K562 (cell line): ENCODE results near the gene HOXB5. TPM values are rescaled to one million over a fixed set of nuclear protein-coding genes. Genes with fewer than 3 reads are reported as not detected.

Experiments
- ADNP ChIP-seq: fragments of 200-800 bp; sonication (Bioruptor generic); IDR thresholded peaks from 2 replicates; pipeline ENCODE4 v1.6.1; 2016; ENCODE audit warnings: missing genetic modification characterization, missing compliant biosample characterization
- C11orf30 ChIP-seq: fragments of 450-650 bp; IDR thresholded peaks from 2 replicates; pipeline ENCODE4 v1.6.1; 2016; ENCODE audit warnings: low read depth, mild to moderate bottlenecking
- CLOCK ChIP-seq: fragments of 250-450 bp; sonication (Bioruptor Pico); IDR thresholded peaks from 2 replicates; pipeline ENCODE4 v1.4.0; 2020; ENCODE audit warnings: mild to moderate bottlenecking, moderate library complexity, borderline replicate concordance
- EGR1 ChIP-seq: fragments of 450-650 bp; conservative IDR thresholded peaks from 2 replicates; pipeline ENCODE4 v1.6.1; 2017; ENCODE audit warnings: mild to moderate bottlenecking
- HDAC8 ChIP-seq: fragments of 450-650 bp; IDR thresholded peaks from 2 replicates; pipeline ENCODE4 v1.6.1; 2016; ENCODE audit warnings: mild to moderate bottlenecking, missing genetic modification characterization, moderate library complexity, missing compliant biosample characterization
- MAFG ChIP-seq: fragments of 450-650 bp; conservative IDR thresholded peaks from 2 replicates; pipeline ENCODE4 v1.6.1; 2016; ENCODE audit warnings: missing genetic modification characterization, missing compliant biosample characterization
- MTA1 ChIP-seq: fragments of 450-650 bp; IDR thresholded peaks from 2 replicates; pipeline ENCODE4 v1.6.1; 2017; ENCODE audit warnings: borderline replicate concordance
- NFYB ChIP-seq: IDR thresholded peaks from 2 replicates; pipeline ENCODE4 v1.6.1; 2011; ENCODE audit warnings: mild to moderate bottlenecking, moderate library complexity; ENCODE audit not compliant: insufficient read length; ENCODE audit errors: extremely low read depth
- NONO ChIP-seq, 2 experiments: fragments of 200-400 bp in 1 of 2; fragments of 450-650 bp in 1 of 2; formaldehyde crosslinking in 1 of 2; IDR thresholded peaks; 2 replicates each; pipeline ENCODE4 v1.6.1; 2017; ENCODE audit warnings: low read depth in 2 of 2, mild to moderate bottlenecking in 2 of 2, moderate library complexity in 2 of 2, low read length in 1 of 2
- OTX1 ChIP-seq: fragments of 450-650 bp; formaldehyde crosslinking; IDR thresholded peaks from 2 replicates; pipeline ENCODE4 v1.4.0; 2022; ENCODE audit warnings: mild to moderate bottlenecking
- PRPF4 ChIP-seq: fragments of 200-400 bp; formaldehyde crosslinking; IDR thresholded peaks from one replicate; pipeline ENCODE4 v1.6.1; 2017; ENCODE audit warnings: low read length, low read depth, mild to moderate bottlenecking; ENCODE audit not compliant: insufficient read depth, poor library complexity, severe bottlenecking
- PURB ChIP-seq: sonication (generic); formaldehyde crosslinking; IDR thresholded peaks from 2 replicates; pipeline ENCODE4 v1.9.0; 2021; ENCODE audit warnings: low read depth, mild to moderate bottlenecking, missing genetic modification reagents
- SMARCB1 ChIP-seq: IDR thresholded peaks from 2 replicates; pipeline ENCODE4 v1.6.1; 2011; ENCODE audit warnings: improper control_type of control experiment, low read depth; ENCODE audit not compliant: insufficient read length
- U2AF1 ChIP-seq: fragments of 200-400 bp; formaldehyde crosslinking; optimal IDR thresholded peaks from 2 replicates; pipeline ENCODE3; 2017; ENCODE audit warnings: mild to moderate bottlenecking, low read depth, low read length, moderate library complexity
- ZFX ChIP-seq: sonication (generic); formaldehyde crosslinking; IDR thresholded peaks from 2 replicates; pipeline ENCODE4 v1.8.0; 2022; ENCODE audit warnings: mild to moderate bottlenecking, missing genetic modification reagents, moderate library complexity
- ZNF121 ChIP-seq: sonication (generic); formaldehyde crosslinking; conservative IDR thresholded peaks from 2 replicates; pipeline ENCODE4 v1.8.0; 2022; ENCODE audit warnings: missing genetic modification reagents
- ZNF282 ChIP-seq: sonication (generic); formaldehyde crosslinking; IDR thresholded peaks from 2 replicates; pipeline ENCODE4 v1.8.1; 2023; ENCODE audit warnings: missing genetic modification reagents
- ZNF395 ChIP-seq: fragments of 200-800 bp; sonication (Bioruptor generic); IDR thresholded peaks from 2 replicates; pipeline ENCODE4 v1.6.1; 2017; ENCODE audit warnings: missing genetic modification characterization, missing compliant biosample characterization
- ZNF398 ChIP-seq: fragments of 250-450 bp; sonication (Bioruptor Pico); IDR thresholded peaks from 2 replicates; pipeline ENCODE4 v1.8.0; 2021; ENCODE audit warnings: moderate library complexity, mild to moderate bottlenecking, inconsistent platforms
- polyA plus RNA-seq, 8 experiments: library from polyadenylated mRNA; depleted of rRNA in 4 of 8; stranded (reverse) in 5 of 8; unstranded in 3 of 8; fragments of >200 nt; fragmentation: Nextera tagmentation in 2 of 8; fragmentation: Illumina TruSeq in 1 of 8; extraction: Ambion mirVana in 2 of 8; extraction: Trizol in 1 of 8; gene quantifications; 2 replicates each; pipeline versions ENCODE4 v1.2.1 to v1.2.3, GENCODE V29; 2011 to 2014; ENCODE audit warnings: inconsistent platforms in 1 of 8, missing spikeins in 1 of 8
- total RNA-seq, 7 experiments: library from RNA; depleted of rRNA in 6 of 7; stranded (reverse); fragments of >200 nt in 6 of 7; fragmentation: Illumina TruSeq in 2 of 7; extraction: Trizol in 2 of 7; gene quantifications; 2 replicates each; pipeline versions ENCODE4 v1.2.1 to v1.2.3, GENCODE V29; 2011 to 2021; ENCODE audit warnings: low replicate concordance in 1 of 7
- TF ChIP-seq, protein P1 (sequence below): fragments of 450-650 bp; formaldehyde crosslinking; IDR thresholded peaks from 2 replicates; pipeline ENCODE4 v1.4.0; 2022; ENCODE audit warnings: missing genetic modification characterization

Gene HOXB5
- total and polyA plus RNA-seq, 9 of the 15 experiments (the other 6 are each of a cell fraction or from before 2014, with no cell fraction given): 0.24 to 2.7 (median 0.65) TPM

DNA sequence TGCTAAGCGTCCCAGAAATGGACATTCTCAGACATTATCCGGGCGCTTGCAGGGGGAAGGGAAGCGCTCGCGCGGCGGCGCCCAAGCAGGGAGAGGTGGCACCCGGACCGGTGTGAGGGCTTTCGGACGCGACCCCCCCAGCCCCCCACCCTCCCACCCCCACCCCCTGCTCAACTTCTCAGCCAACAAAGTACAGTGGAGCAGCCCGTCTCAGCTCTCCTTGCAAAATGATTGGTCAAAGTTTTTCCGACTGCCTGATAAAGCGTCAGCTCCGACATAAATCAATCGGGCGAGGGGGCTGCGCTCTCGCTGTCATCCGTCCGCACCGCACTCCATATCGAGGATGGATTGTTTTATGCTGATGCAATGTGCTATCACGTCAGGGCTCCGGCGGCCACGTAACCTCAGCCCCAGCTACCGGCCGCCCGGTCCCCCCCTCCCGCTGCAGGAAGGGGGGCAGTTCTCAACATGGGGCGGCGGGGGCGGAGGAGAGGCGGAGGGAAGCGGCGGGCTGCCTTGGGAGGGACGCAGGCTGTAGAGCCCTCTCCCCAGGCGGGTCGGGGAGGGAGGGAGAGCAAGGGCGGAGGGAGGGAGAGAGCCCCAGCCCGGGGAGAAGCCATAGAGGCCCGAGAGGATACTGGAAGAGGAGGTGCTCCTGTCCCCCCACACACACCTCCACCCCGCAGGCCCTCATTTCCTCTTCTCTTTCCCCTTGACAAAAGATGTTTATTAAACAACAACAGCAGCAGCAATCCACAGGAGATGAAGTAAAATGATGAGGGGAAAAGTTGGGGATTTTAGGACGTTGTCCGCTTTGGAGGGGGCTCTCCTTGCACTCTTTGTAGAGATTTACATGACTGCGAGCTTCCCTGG is 32.9 kb upstream of the HOXB5 start, which contains the start of gene HOXB9 (continued):
- TF ChIP-seq OTX1 (CRISPR knock-in tag) (no peak), U2AF1 (no peak), CLOCK (no peak), MTA1 (peak; percentile 32; the same call in 1 of the 2 replicates), MAFG (tag) (peak; percentile 70), NONO (IDR thresholded peaks at IDR 0.05; ENCODE audit: low read depth in 2 of 2, low read length in 1 of 2) (peak in 1 of 2 experiments; percentile 30; a peak in 1 of 4 replicates), NFYB (peak; percentile 69), ADNP (tag) (no peak), ZFX (CRISPR knock-in tag) (peak; percentile 58), SMARCB1 (no peak), PRPF4 (no peak), ZNF395 (peak; percentile 63; the same call in 1 of the 2 replicates), ZNF121 (CRISPR knock-in tag) (no peak), C11orf30 (peak; percentile 66), EGR1 (peak; percentile 100), ZNF398 (CRISPR knock-in tag) (no peak), PURB (CRISPR knock-in tag) (no peak), ZNF282 (no peak), HDAC8 (tag) (no peak)
- TF ChIP-seq, protein P1, sequence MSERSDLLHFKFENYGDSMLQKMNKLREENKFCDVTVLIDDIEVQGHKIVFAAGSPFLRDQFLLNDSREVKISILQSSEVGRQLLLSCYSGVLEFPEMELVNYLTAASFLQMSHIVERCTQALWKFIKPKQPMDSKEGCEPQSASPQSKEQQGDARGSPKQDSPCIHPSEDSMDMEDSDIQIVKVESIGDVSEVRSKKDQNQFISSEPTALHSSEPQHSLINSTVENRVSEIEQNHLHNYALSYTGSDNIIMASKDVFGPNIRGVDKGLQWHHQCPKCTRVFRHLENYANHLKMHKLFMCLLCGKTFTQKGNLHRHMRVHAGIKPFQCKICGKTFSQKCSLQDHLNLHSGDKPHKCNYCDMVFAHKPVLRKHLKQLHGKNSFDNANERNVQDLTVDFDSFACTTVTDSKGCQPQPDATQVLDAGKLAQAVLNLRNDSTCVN (CRISPR knock-in tag): no peak
